ENCODE measurements around the gene NTN5. TPM values are rescaled to one million over a fixed set of nuclear protein-coding genes. Genes with fewer than 3 reads are reported as not detected.

Gene NTN5
- total and polyA plus RNA-seq, 9 of the 15 experiments (the other 6 are each of a cell fraction or from before 2014, with no cell fraction given): not detected

GRCh38 chr19:48619692-48620585 is 52.9 kb downstream of the NTN5 start (continued):
- TF ChIP-seq, protein P1, sequence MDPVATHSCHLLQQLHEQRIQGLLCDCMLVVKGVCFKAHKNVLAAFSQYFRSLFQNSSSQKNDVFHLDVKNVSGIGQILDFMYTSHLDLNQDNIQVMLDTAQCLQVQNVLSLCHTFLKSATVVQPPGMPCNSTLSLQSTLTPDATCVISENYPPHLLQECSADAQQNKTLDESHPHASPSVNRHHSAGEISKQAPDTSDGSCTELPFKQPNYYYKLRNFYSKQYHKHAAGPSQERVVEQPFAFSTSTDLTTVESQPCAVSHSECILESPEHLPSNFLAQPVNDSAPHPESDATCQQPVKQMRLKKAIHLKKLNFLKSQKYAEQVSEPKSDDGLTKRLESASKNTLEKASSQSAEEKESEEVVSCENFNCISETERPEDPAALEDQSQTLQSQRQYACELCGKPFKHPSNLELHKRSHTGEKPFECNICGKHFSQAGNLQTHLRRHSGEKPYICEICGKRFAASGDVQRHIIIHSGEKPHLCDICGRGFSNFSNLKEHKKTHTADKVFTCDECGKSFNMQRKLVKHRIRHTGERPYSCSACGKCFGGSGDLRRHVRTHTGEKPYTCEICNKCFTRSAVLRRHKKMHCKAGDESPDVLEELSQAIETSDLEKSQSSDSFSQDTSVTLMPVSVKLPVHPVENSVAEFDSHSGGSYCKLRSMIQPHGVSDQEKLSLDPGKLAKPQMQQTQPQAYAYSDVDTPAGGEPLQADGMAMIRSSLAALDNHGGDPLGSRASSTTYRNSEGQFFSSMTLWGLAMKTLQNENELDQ (CRISPR knock-in tag; IDR thresholded peaks at IDR 0.05; ENCODE audit: borderline replicate concordance): no peak
- TF ChIP-seq KDM1A (IDR thresholded peaks at IDR 0.05): peak; percentile 96 to 99
- peak; percentile 82; the same call in 1 of the 2 replicates for TF ChIP-seq CC2D1A (IDR thresholded peaks at IDR 0.05)
- peak; percentile 4 for TF ChIP-seq PRDM10 (IDR thresholded peaks at IDR 0.05; ENCODE audit: partially characterized antibody)
- peak; percentile 96 for TF ChIP-seq RBM25 (IDR thresholded peaks at IDR 0.05; ENCODE audit: low read depth, low read length, severe bottlenecking)
- TF ChIP-seq SREBF1 (IDR thresholded peaks at IDR 0.05; ENCODE audit: borderline replicate concordance, low read depth, low read length): no peak
- peak; percentile 99 for TF ChIP-seq CHD4 (IDR thresholded peaks at IDR 0.05; ENCODE audit: insufficient read depth, insufficient replicate concordance, low read depth, low read length, poor library complexity, severe bottlenecking)
- TF ChIP-seq MTF1 (CRISPR knock-in tag; IDR thresholded peaks at IDR 0.05; ENCODE audit: borderline replicate concordance): 0 out of 2 replicates have a peak, but pooled peaks have one; percentile 18
- no peak for TF ChIP-seq GTF2F1 (IDR thresholded peaks at IDR 0.05; ENCODE audit: low read depth, low read length)
- no peak for TF ChIP-seq KLF13 (tag; IDR thresholded peaks at IDR 0.05; ENCODE audit: borderline replicate concordance, low read depth)
- 0 out of 2 replicates have a peak, but pooled peaks have one; percentile 77 for TF ChIP-seq HEY1 (CRISPR knock-in tag; IDR thresholded peaks at IDR 0.05; ENCODE audit: borderline replicate concordance)
- peak; percentile 25; the same call in 1 of the 2 replicates for TF ChIP-seq PTRF (tag; IDR thresholded peaks at IDR 0.05)
- peak; percentile 100 for TF ChIP-seq BCOR (IDR thresholded peaks at IDR 0.05)
- no peak for TF ChIP-seq ZNF384 (IDR thresholded peaks at IDR 0.05; ENCODE audit: low read depth, low read length)
- TF ChIP-seq HDAC2 (IDR thresholded peaks at IDR 0.05): peak; percentile 99
- TF ChIP-seq NFIC (IDR thresholded peaks at IDR 0.05): 0 out of 2 replicates have a peak, but pooled peaks have one; percentile 3
- TF ChIP-seq, protein P2, sequence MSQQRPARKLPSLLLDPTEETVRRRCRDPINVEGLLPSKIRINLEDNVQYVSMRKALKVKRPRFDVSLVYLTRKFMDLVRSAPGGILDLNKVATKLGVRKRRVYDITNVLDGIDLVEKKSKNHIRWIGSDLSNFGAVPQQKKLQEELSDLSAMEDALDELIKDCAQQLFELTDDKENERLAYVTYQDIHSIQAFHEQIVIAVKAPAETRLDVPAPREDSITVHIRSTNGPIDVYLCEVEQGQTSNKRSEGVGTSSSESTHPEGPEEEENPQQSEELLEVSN (IDR thresholded peaks at IDR 0.05; ENCODE audit: borderline replicate concordance in 1 of 2, extremely low read depth in 1 of 2, insufficient read depth in 1 of 2, insufficient read length in 1 of 2, low read depth in 1 of 2, low read length in 1 of 2, poor library complexity in 1 of 2, severe bottlenecking in 1 of 2): no peak
- no peak for TF ChIP-seq NCOA6 (IDR thresholded peaks at IDR 0.05)
- no peak for TF ChIP-seq SREBF2 (CRISPR knock-in tag; IDR thresholded peaks at IDR 0.05)
